K562 (cell line): Measurements from ENCODE around the gene GFRA4. TPM values are rescaled to one million over a fixed set of nuclear protein-coding genes. Genes with fewer than 3 reads are reported as not detected.

Experiments used
- CTCF ChIP-seq, 3 experiments: IDR thresholded peaks in 2 of 3; conservative IDR thresholded peaks in 1 of 3; 2 replicates each; pipeline ENCODE4 v1.5.1; 2011 to 2012; ENCODE audit warnings: low read length in 3 of 3, mild to moderate bottlenecking in 3 of 3, control low read depth in 2 of 3, improper control_type of control experiment in 1 of 3, inconsistent platforms in 1 of 3, low read depth in 1 of 3, mixed read lengths in 1 of 3, moderate library complexity in 1 of 3; ENCODE audit not compliant: insufficient read depth in 2 of 3
- EGR1 ChIP-seq: fragments of 450-650 bp; conservative IDR thresholded peaks from 2 replicates; pipeline ENCODE4 v1.6.1; 2017; ENCODE audit warnings: mild to moderate bottlenecking
- MGA ChIP-seq: fragments of 450-650 bp; IDR thresholded peaks from 2 replicates; pipeline ENCODE4 v1.6.1; 2016; ENCODE audit warnings: mild to moderate bottlenecking, moderate library complexity
- PHF21A ChIP-seq: fragments of 450-650 bp; IDR thresholded peaks from 2 replicates; pipeline ENCODE4 v1.6.1; 2017; ENCODE audit warnings: low read depth, borderline replicate concordance
- SMC3 ChIP-seq: conservative IDR thresholded peaks from 2 replicates; pipeline ENCODE4 v1.6.1; 2011; ENCODE audit warnings: low read depth, low read length, improper control_type of control experiment; ENCODE audit not compliant: insufficient read depth
- ZNF3 ChIP-seq: fragments of 250-450 bp; sonication (Bioruptor Pico); IDR thresholded peaks from 2 replicates; pipeline ENCODE4 v1.5.0; 2021; ENCODE audit warnings: mild to moderate bottlenecking, moderate library complexity
- polyA plus RNA-seq, 8 experiments: library from polyadenylated mRNA; depleted of rRNA in 4 of 8; stranded (reverse) in 5 of 8; unstranded in 3 of 8; fragments of >200 nt; fragmentation: Nextera tagmentation in 2 of 8; fragmentation: Illumina TruSeq in 1 of 8; extraction: Ambion mirVana in 2 of 8; extraction: Trizol in 1 of 8; gene quantifications; 2 replicates each; pipeline versions ENCODE4 v1.2.1 to v1.2.3, GENCODE V29; 2011 to 2014; ENCODE audit warnings: inconsistent platforms in 1 of 8, missing spikeins in 1 of 8
- total RNA-seq, 7 experiments: library from RNA; depleted of rRNA in 6 of 7; stranded (reverse); fragments of >200 nt in 6 of 7; fragmentation: Illumina TruSeq in 2 of 7; extraction: Trizol in 2 of 7; gene quantifications; 2 replicates each; pipeline versions ENCODE4 v1.2.1 to v1.2.3, GENCODE V29; 2011 to 2021; ENCODE audit warnings: low replicate concordance in 1 of 7
- TF ChIP-seq, protein P1 (sequence below), 2 experiments: fragments of 450-650 bp in 1 of 2; IDR thresholded peaks; 2 replicates each; pipeline ENCODE4 v1.6.1; 2011 to 2017; ENCODE audit warnings: low read depth in 2 of 2, antibody characterized with exemption in 1 of 2, borderline replicate concordance in 1 of 2, low read length in 1 of 2, mild to moderate bottlenecking in 1 of 2, mixed read lengths in 1 of 2; ENCODE audit not compliant: control insufficient read depth in 1 of 2

The GFRA4 gene
- total and polyA plus RNA-seq, 9 of the 15 experiments (the other 6 are each of a cell fraction or from before 2014, with no cell fraction given): not detected

- no peak for TF ChIP-seq MGA
- TF ChIP-seq CTCF (IDR thresholded peaks at IDR 0.05 in 2 of 3, conservative IDR thresholded peaks at IDR 0.05 in 1 of 3; ENCODE audit: insufficient read depth in 2 of 3, low read depth in 1 of 3, low read length in 3 of 3): peak; percentile 81 to 94 (median 83)
- TF ChIP-seq SMC3: peak; percentile 57
- TF ChIP-seq PHF21A: no peak
- TF ChIP-seq ZNF3 (CRISPR knock-in tag): no peak
- TF ChIP-seq, protein P1, sequence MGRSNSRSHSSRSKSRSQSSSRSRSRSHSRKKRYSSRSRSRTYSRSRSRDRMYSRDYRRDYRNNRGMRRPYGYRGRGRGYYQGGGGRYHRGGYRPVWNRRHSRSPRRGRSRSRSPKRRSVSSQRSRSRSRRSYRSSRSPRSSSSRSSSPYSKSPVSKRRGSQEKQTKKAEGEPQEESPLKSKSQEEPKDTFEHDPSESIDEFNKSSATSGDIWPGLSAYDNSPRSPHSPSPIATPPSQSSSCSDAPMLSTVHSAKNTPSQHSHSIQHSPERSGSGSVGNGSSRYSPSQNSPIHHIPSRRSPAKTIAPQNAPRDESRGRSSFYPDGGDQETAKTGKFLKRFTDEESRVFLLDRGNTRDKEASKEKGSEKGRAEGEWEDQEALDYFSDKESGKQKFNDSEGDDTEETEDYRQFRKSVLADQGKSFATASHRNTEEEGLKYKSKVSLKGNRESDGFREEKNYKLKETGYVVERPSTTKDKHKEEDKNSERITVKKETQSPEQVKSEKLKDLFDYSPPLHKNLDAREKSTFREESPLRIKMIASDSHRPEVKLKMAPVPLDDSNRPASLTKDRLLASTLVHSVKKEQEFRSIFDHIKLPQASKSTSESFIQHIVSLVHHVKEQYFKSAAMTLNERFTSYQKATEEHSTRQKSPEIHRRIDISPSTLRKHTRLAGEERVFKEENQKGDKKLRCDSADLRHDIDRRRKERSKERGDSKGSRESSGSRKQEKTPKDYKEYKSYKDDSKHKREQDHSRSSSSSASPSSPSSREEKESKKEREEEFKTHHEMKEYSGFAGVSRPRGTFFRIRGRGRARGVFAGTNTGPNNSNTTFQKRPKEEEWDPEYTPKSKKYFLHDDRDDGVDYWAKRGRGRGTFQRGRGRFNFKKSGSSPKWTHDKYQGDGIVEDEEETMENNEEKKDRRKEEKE (IDR thresholded peaks at IDR 0.05; ENCODE audit: borderline replicate concordance in 1 of 2, control insufficient read depth in 1 of 2, low read depth in 2 of 2, low read length in 1 of 2): no peak
- peak; percentile 33; the same call in 1 of the 2 replicates for TF ChIP-seq EGR1
These were observed 47.7 kb upstream of the GFRA4 start (continued) for GRCh38 chr20:3710703-3711483.
